ENCODE data around the gene CDKN1C. TPM values are rescaled to one million over a fixed set of nuclear protein-coding genes. Genes with fewer than 3 reads are reported as not detected.

The CDKN1C gene
- total and polyA plus RNA-seq, 2 donors (not counting 1 experiment from before 2014, with no cell fraction given): 8.6 to 31.5 TPM

DNA sequence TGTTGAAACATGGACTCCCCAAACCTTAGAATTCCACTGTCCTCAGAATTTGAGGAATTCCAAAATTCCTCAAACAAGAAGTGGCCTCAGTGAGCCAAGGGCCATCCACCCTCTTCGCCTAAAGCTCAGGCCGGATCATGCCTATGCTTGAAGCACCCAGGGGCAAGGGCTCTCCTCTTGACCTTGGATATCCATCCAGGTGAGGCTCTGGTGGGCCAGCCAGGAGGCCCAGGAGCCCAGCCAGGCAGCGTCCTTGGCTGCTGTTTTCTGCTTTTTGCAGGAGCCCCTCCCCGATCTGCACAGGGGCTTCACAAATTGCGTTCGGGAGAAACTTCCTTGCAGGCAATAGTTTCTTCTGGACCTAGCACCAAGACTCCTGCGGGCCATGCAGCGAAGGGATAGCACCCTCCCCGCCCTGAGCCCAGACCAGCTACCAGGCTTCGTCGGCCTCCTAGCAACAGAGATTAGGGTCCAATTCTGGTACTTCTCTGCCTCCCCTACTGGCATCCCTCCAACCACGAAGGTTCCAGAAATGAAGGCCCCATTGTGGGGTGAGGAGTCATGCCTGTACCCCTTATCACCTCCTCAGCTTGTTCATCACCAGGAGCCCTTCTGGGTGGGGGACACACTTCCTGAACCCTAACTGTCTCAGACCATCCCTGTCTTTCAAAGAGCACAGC is 41.7 kb upstream of the CDKN1C start:
- no peak for TF ChIP-seq EZH2 (IDR thresholded peaks at IDR 0.05; ENCODE audit: low read length, missing control alignments)
- TF ChIP-seq, protein P1, sequence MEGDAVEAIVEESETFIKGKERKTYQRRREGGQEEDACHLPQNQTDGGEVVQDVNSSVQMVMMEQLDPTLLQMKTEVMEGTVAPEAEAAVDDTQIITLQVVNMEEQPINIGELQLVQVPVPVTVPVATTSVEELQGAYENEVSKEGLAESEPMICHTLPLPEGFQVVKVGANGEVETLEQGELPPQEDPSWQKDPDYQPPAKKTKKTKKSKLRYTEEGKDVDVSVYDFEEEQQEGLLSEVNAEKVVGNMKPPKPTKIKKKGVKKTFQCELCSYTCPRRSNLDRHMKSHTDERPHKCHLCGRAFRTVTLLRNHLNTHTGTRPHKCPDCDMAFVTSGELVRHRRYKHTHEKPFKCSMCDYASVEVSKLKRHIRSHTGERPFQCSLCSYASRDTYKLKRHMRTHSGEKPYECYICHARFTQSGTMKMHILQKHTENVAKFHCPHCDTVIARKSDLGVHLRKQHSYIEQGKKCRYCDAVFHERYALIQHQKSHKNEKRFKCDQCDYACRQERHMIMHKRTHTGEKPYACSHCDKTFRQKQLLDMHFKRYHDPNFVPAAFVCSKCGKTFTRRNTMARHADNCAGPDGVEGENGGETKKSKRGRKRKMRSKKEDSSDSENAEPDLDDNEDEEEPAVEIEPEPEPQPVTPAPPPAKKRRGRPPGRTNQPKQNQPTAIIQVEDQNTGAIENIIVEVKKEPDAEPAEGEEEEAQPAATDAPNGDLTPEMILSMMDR (conservative IDR thresholded peaks at IDR 0.05 in 1 of 2, IDR thresholded peaks at IDR 0.05 in 1 of 2; ENCODE audit: low read depth in 1 of 2, low read length in 2 of 2): no peak
- Histone ChIP-seq H3K9me3 (ENCODE audit: control insufficient read depth, insufficient read depth, low read depth, low read length) (no peaks in the 10 kb centered on the region), H3K36me3 (ENCODE audit: control insufficient read depth, insufficient read depth, low read length) (no peaks in the 10 kb centered on the region), H3K4me1 (ENCODE audit: control insufficient read depth, extremely low read depth, insufficient read depth, low read length) (peaks cover 8% of the 10 kb centered on the region), H3K4me3 (replicated peaks in 1 of 4; ENCODE audit: control extremely low read depth in 1 of 4, insufficient read depth in 1 of 4, low read depth in 3 of 4, low read length in 4 of 4) (peak overlapping the region; percentile 79 to 93 (median 85)), H3K79me2 (ENCODE audit: control insufficient read depth, insufficient read depth, low read length) (peaks cover 26% of the 10 kb centered on the region), H2AFZ (ENCODE audit: low read length) (no peak overlapping the region), H3K4me2 (ENCODE audit: extremely low read depth, insufficient read depth, low read length) (peak overlapping the region; percentile 84), H3K9ac (ENCODE audit: insufficient read depth, low read length) (no peak overlapping the region), H3K27me3 (ENCODE audit: control insufficient read depth, insufficient read depth, low read length) (no peaks in the 10 kb centered on the region), H3K27ac (ENCODE audit: insufficient read depth, low read length) (no peak overlapping the region), H4K20me1 (ENCODE audit: control insufficient read depth, extremely low read depth, insufficient read depth, low read length) (no peaks in the 10 kb centered on the region)
- DNase-seq (ENCODE audit: low read depth in 2 of 2): no peak

DNA sequence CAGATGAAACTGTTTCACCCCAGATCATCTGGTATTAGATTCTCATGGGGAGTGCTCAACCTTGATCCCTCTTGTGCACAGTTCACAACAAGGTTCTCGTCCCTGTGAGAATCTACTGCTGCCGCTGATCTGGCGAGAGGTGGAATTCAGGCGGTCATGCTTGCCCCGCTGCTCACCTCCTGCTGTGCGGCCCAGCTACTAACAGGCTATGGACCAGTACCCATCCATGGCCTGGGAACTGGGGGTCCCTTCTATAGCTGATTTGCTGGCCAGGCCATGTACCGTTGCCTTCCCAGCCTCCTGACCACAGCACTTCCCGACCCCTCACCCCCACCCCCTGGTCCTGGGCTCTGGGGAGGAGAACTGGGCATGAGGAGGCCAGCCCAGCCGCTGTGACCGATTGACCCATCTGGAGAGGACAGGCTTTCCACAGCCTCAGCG is 41.1 kb upstream of the CDKN1C start:
- DNase-seq (ENCODE audit: low read depth in 2 of 2): no peak
- Histone ChIP-seq H3K27ac (ENCODE audit: insufficient read depth, low read length) (no peak overlapping the region), H3K9me3 (ENCODE audit: control insufficient read depth, insufficient read depth, low read depth, low read length) (no peaks in the 10 kb centered on the region), H3K9ac (ENCODE audit: insufficient read depth, low read length) (no peak overlapping the region), H4K20me1 (ENCODE audit: control insufficient read depth, extremely low read depth, insufficient read depth, low read length) (no peaks in the 10 kb centered on the region), H3K4me3 (replicated peaks in 1 of 4; ENCODE audit: control extremely low read depth in 1 of 4, insufficient read depth in 1 of 4, low read depth in 3 of 4, low read length in 4 of 4) (no peak overlapping the region), H3K27me3 (ENCODE audit: control insufficient read depth, insufficient read depth, low read length) (no peaks in the 10 kb centered on the region), H3K79me2 (ENCODE audit: control insufficient read depth, insufficient read depth, low read length) (peaks cover 26% of the 10 kb centered on the region), H3K4me1 (ENCODE audit: control insufficient read depth, extremely low read depth, insufficient read depth, low read length) (peaks cover 8% of the 10 kb centered on the region), H2AFZ (ENCODE audit: low read length) (no peak overlapping the region), H3K36me3 (ENCODE audit: control insufficient read depth, insufficient read depth, low read length) (no peaks in the 10 kb centered on the region), H3K4me2 (ENCODE audit: extremely low read depth, insufficient read depth, low read length) (no peak overlapping the region)
- TF ChIP-seq, protein P1 (conservative IDR thresholded peaks at IDR 0.05 in 1 of 2, IDR thresholded peaks at IDR 0.05 in 1 of 2; ENCODE audit: low read depth in 1 of 2, low read length in 2 of 2): no peak
- no peak for TF ChIP-seq EZH2 (IDR thresholded peaks at IDR 0.05; ENCODE audit: low read length, missing control alignments)

DNA sequence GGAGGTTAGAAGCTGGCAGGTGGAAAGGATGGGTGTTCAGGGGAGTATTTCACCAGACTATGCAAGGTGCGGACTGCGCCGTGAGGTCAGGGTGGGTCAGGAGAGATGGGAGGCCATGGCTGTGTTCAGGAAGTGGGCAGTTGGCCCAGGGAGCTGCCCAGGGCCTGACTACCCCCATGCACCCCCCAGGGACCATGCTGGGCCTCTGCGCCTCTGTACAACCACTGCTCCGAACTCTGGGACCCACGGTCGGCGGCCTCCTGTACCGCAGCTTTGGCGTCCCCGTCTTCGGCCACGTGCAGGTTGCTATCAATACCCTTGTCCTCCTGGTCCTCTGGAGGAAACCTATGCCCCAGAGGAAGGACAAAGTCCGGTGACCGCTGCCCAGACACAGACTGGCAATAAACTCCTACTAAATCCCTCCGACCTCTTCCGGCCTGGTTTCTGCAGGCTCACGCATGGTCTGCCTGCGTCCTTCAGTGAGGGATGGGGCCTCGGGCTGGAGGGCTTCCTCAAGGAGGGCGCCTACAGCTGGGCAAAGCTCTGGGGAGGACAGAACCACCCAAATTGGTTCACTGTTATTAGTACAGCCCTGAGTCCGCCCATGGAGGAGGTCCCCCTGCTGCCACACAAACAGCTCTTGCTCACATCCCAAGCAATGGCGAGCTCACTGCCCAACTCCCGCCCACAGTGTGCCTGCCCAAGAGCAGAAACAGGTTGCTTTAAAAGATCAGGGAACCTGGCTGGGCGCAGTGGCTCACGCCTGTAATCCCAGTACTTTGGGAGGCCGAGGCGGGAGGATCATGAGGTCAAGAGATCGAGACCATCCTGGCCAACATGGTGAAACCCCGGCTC is 39.5 kb upstream of the CDKN1C start:
- Histone ChIP-seq H3K4me2 (ENCODE audit: extremely low read depth, insufficient read depth, low read length) (no peak overlapping the region), H3K4me1 (ENCODE audit: control insufficient read depth, extremely low read depth, insufficient read depth, low read length) (peaks cover 5% of the 10 kb centered on the region), H3K36me3 (ENCODE audit: control insufficient read depth, insufficient read depth, low read length) (no peaks in the 10 kb centered on the region), H4K20me1 (ENCODE audit: control insufficient read depth, extremely low read depth, insufficient read depth, low read length) (no peaks in the 10 kb centered on the region), H3K27me3 (ENCODE audit: control insufficient read depth, insufficient read depth, low read length) (no peaks in the 10 kb centered on the region), H3K79me2 (ENCODE audit: control insufficient read depth, insufficient read depth, low read length) (peaks cover 26% of the 10 kb centered on the region), H2AFZ (ENCODE audit: low read length) (no peak overlapping the region), H3K9ac (ENCODE audit: insufficient read depth, low read length) (no peak overlapping the region), H3K27ac (ENCODE audit: insufficient read depth, low read length) (no peak overlapping the region), H3K4me3 (replicated peaks in 1 of 4; ENCODE audit: control extremely low read depth in 1 of 4, insufficient read depth in 1 of 4, low read depth in 3 of 4, low read length in 4 of 4) (no peak overlapping the region), H3K9me3 (ENCODE audit: control insufficient read depth, insufficient read depth, low read depth, low read length) (no peaks in the 10 kb centered on the region)
- no peak for DNase-seq (ENCODE audit: low read depth in 2 of 2)
- TF ChIP-seq, protein P1 (conservative IDR thresholded peaks at IDR 0.05 in 1 of 2, IDR thresholded peaks at IDR 0.05 in 1 of 2; ENCODE audit: low read depth in 1 of 2, low read length in 2 of 2): no peak
- no peak for TF ChIP-seq EZH2 (IDR thresholded peaks at IDR 0.05; ENCODE audit: low read length, missing control alignments)

Data from fibroblast of lung (primary cell).